K562 treated with DMSO at 1 percent for 4 hours (cell line): ENCODE data around the gene GALE. TPM values are rescaled to one million over a fixed set of nuclear protein-coding genes. Genes with fewer than 3 reads are reported as not detected.

Experiments used
- total RNA-seq: library from RNA; unstranded; fragments of 300-600 nt; gene quantifications from 2 replicates; pipeline ENCODE4 v1.2.3, GENCODE V29; 2022; ENCODE audit not compliant: insufficient read depth

The GALE gene
- total RNA-seq = 87.8 and 94.9 TPM in 2 replicates

DNA sequence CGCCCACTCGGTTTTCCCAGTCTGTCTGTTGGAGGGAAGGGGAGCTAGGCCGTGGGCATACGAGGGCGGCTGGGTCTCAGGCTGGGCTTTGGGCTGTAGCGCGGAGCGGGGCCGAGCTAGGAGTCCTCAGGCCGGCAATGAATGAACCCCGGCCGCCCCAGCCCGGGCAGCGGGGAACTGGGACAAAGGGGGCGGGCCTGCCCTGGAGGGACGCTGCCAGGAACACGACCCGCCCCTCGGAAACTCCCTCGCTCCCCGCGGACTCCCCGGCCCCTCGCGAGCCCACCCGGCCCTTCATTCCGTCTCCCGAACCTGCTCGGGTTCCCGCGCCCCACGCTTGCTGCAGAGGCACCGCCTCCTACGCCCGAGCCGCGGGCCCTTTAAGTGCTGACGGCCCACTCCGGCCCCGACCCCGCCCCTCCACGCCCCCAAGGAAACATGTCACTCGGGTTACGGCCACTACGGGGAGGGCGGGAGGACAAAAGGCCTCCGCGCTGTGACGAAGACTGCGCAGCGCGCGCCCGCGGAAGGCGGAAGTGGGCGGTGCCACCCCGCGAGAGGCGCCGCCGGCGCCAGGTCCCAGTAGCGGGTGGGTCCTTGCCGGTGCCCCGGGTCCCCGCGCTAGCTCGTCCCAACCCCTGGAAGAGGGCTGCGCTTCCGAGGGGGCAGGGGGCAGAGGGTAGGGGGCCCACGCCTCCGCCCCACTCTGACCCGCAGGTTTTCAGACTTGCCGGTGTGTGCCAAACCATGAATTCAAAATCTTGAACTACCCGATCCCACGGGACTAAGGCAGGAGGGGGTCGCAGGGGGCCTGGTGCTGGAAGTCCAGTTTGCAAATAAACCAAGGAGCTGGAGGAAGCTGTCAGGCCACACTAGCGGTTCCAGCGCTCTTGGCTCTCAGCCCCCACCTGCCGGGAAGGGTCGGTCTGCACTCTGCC is at the start of gene GALE:
TSS of gene GALE (minus strand) at position 355 of the 938 bp plus-strand sequence. CDS start 1,747 bp downstream, outside the sequence.

DNA sequence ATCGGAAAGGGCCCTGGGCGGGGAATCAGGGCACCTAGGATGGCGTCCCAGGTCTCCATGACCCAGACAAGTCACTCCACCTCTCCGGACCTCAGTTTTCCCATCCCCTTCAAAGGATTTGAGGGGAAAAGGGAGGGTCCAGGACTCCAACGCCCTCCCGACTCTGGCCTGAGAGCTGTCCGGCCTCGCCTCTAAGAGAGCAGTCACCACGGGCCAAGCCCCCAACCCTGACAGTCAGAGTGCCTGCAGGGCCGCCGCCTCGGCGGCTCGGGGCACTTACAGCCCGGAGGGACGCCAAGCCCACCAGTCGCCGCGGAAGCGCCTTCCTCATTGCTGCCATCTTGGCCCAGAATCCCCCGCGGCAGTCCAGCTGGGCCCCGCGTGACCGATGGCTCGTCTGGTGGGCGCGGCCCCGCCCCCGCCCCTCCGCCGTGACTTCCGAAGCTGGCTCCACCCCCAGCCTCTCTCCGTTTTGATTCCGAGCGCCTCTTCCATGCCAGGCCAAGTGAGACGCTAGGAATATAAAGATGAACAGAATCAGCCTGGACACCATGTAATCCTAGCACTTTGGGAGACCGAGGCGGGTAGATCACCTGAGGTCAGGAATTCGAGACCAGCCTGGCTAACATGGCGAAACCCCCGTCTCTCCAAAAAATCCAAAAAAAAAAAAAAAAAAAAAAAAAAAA is 24.7 kb upstream of the GALE start, which contains the start of gene HMGCL:
TSS of gene HMGCL (minus strand) at position 354 of the 686 bp plus-strand sequence. CDS start at position 340, 14 bp downstream.

GRCh38 chr1:23790696-23791515 is 9.6 kb downstream of the GALE start, which contains the start of gene LYPLA2:
Gene LYPLA2 (plus strand): TSS chr1:23791145. CDS start chr1:23792683, 1,538 bp downstream.

DNA sequence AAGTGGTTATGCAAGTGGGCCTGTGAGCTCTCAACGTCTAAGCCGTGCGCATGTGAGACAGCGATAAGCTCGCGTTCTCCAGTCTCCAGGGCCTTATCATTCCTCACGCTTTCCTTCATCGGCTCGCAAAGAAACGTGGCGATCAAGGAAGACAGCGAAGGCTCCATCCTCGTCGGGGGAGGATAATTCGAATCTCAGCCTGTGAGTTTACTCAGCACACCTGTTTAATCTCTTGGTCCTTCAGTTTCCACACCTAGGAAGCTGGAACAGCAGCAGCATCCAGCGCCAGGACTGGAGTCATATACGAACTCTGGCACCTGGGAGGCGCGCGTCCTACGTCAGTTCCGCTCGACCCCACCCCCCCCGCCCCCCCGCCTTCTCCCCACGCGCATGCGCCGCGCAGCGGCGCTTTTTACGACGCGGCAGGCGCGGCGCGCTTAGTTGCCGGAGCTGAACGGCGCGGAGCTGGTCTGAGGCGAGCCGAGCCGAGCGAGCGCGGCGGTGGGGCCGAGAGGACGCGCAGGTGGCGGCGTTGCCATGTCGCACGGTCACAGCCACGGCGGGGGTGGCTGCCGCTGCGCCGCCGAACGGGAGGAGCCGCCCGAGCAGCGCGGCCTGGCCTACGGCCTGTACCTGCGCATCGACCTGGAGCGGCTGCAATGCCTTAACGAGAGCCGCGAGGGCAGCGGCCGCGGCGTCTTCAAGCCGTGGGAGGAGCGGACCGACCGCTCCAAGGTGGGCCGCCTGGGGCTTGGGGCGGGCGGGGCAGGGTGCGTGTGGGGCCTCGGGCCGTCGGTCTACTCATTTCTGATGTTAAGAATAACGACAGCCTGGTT is 22.4 kb downstream of the GALE start, which contains the start of gene PITHD1:
TSS of gene PITHD1 (plus strand) at position 440 of the 836 bp plus-strand sequence. CDS start at position 538, 98 bp downstream.

Other genes starting within 250 kb of the GALE start
- 227 and 254 TPM in 2 replicates for gene ID3, start 241.3 kb downstream of the GALE start, total RNA-seq
- 4,131 and 4,270 TPM in 2 replicates for gene RPL11, start 108.9 kb downstream of the GALE start, total RNA-seq
- 14.8 and 16.6 TPM in 2 replicates for gene ELOA, start 57.3 kb downstream of the GALE start, total RNA-seq
- gene PITHD1, start 22.3 kb downstream of the GALE start, total RNA-seq = 140 and 154 TPM in 2 replicates
- gene LYPLA2, start 9.6 kb downstream of the GALE start, total RNA-seq = 74.1 and 82.3 TPM in 2 replicates
- 34.6 and 40.8 TPM in 2 replicates for gene HMGCL, start 24.7 kb upstream of the GALE start, total RNA-seq
- 21.0 and 21.8 TPM in 2 replicates for gene FUCA1, start 67.5 kb upstream of the GALE start, total RNA-seq
- gene CNR2, start 112.6 kb upstream of the GALE start, total RNA-seq = not detected in 2 replicates
- gene PNRC2, start 159.1 kb upstream of the GALE start, total RNA-seq = 95.7 and 120 TPM in 2 replicates
- 65.2 and 91.6 TPM in 2 replicates for gene SRSF10, start 179.6 kb upstream of the GALE start, total RNA-seq